HG02981 (cell line): ENCODE results near the gene PPP1R13B.

Experiments
- ATAC-seq: cut with Tn5 transposase; IDR thresholded peaks from one replicate; pipeline ENCODE4 v1.9.1; 2021; ENCODE audit warnings: mild to moderate bottlenecking, moderate library complexity; ENCODE audit not compliant: unreplicated experiment

PPP1R13B gene

DNA sequence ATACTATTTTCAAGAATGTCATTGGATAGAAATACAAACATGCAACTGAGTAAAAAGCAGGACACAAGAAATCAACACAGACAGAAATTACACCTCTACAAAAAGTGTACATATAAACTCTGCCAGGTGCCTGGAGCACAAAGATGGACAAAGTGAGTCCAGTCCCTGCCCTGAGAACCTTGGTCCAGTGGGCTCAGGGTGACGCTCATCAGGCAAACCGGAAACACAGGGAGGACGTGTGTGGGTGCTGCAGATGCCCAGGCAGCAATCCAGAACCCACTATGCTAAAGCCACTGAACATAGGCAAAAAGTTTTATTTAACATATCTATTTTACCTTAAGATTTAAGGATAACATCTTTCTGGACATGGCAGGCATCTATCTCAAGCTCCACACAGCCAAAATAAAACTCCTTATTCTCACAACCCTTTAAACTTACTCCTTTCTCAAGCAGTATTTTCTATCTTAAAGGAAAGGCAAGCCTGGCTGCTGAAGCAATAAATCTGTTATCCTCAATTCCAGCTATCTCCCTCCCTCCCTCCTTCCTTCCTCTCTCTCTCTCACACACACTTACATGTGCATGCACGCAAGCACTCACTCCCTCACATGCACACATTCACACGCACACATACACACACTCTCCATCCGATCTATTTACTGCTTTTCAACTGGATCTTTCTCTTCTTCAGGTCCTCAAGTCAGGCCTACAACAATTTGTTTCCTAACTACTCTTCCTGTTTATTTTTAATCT is 10.2 kb downstream of the PPP1R13B start:
- ATAC-seq, result no peak

DNA sequence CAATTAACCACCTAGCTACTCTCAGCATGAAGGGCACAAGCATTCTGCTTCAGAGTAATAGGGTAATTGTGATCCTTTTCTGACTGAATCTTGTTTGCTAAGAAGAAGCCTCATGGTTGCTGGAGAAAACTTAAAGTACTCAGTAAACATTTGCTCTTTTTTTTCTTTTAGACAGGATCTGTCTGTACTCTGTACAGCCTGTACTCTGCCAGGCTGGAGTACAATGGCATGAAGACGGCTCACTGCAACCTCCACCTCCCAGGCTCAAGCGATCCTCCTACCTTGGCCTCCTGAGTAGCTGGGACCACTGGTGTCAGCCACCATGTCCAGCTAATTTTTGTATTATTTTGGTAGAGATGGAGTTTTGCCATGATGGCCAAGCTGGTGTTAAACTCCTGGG is 12.4 kb downstream of the PPP1R13B start:
- ATAC-seq, result no peak

DNA sequence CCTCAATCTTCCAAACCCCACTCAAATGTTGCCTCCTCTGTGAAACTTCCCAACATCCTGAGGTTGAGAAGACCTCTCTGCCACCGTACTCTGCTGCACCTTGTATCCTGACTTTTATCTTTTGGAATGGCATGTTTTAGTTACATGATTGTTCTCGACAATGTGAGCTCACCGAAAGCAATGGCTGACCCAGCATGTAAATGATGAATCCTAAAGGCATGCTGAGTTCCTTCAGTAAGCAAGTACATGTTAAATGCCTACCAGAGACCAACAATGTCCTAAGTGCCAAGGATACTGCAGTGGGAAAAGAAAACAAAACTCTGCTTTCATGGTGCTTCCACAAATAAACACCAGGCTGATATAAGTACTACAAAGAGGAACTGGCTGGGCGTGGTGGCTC is 13.7 kb downstream of the PPP1R13B start:
- no peak for ATAC-seq

DNA sequence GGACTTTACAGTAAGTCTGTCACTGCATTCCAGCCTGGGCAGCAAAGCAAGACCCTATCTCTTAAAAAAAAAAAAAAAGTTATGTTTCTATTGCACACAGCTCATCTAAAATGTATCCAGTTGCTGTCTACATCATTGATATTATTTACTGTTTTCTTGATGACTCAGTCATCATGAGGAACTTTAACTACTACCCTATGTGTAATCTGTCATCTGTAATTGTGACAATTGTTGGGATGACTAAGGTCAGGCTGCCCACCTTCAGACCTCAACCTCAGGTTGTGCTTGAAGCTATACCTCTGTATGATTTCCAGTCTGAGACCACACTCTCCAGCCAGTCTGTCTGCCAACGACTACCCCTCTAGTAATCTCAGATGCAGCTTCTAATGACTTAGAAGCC is 15.3 kb downstream of the PPP1R13B start:
- no peak for ATAC-seq

DNA sequence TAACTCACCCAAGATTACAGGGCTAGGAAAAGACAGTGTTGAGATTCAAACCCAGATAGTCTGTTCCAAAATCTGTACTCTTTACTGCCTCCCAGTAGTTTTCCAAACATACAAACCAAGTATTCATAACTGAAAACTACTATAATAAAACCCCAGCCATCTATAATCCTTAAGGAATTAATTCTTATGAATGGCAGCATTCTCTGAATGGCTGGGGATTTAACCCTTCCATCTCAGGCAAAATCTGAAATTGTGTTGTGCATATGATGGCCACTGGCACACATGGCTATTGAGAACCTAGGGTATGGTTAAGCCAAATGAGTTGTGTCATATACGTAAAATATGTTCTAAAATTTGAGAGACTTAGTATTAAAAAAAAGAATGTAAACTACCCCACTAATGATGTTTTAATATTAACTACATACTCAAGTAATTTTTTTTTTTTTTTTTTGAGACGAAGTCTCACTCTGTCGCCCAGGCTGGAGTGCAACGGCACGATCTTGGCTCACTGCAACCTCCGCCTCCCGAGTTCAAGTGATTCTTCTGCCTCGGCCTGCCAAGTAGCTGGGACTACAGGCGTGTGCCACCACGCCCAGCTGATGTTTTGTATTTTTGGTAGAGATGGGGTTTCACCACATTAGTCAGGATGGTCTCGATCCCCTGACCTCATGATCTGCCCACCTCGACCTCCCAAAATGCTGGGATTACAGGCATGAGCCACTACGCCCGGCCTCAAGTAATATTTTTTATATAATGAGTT is 16.7 kb downstream of the PPP1R13B start:
- ATAC-seq, result no peak

DNA sequence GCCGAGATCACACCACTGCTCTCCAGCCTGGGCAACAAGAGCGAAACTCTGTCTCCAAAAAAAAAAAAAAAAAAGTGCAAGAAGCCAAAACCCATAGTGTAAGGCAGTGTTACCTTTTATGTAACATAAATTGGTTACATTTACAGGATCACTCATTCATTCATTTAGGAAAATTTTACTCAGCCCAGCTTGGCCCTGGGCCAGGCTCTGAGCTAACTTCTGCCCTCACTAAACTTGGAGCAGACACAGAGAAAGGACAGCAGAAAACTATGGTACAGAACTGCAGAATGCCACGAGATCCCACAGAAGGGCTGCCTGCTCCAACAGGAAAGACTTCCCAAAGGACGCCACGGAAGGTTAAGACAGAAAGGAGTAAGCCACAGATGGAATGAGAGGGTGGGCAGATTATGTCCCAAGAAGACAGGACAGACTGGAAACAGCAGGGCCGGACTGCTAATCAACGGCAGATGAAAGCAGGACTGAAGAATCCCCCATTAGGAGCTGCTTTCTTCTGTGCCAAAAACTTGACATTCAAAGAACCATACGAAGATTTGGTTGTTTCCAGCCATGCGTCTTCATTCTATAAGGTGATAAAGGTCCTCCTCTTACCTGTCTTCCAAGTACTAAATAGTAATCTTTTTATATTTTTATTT is 18.9 kb downstream of the PPP1R13B start:
- no peak for ATAC-seq

DNA sequence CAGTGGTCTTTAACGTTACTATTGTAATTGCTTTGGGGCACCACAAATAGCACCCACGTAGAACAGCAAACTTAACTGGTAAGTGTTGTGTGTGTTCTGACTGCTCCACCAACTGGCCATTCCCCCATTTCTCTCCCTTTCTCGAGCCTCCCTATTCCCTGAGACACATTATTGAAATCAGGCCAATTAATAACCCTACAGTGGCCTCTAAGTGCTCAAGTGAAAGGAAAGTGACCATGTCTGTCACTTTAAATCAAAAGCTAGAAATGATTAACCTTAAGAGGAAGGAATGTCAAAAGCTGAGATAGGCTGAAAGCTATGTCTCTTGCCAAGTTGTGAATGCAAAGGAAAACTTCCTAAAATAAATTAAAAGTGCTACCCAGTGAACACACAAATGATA is 22.3 kb downstream of the PPP1R13B start:
- no peak for ATAC-seq

DNA sequence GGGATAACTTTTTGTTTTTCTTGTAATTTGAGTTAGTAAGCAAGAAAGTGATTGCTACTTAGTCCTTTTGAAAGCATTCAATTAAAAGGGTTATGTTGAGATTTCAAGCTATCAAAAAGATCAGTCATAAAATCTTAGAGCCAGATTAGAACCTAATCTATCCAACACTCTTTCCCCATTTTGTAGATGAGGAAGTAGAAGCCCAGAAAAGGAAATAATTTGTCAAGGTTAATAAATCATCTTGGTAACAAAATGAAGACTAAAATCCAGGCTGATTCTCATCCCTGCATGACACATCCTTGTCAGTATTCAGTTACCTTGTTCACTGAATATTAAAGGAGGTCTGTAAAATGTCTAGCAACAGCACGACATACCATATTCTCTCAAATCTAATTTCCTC is 26.5 kb downstream of the PPP1R13B start:
- no peak for ATAC-seq

DNA sequence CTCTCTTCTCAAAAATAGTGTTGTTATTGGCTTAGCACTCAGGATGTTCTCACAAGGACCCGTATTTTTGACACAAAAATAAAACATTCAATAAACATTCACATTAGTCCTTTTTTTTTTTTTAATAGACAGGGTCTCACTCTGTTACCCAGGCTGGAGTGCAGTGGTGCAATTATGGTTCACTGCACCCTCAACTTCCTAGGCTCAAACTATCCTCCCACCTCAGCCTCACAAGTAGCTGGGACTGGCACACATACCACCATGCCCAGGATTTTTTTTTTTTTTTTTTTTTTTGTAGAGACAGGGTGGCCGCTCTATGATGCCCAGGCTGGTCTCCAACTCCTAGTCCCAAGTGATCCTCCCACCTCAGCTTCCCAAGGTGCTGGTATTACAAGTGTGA is 27.0 kb downstream of the PPP1R13B start:
- ATAC-seq, result no peak

DNA sequence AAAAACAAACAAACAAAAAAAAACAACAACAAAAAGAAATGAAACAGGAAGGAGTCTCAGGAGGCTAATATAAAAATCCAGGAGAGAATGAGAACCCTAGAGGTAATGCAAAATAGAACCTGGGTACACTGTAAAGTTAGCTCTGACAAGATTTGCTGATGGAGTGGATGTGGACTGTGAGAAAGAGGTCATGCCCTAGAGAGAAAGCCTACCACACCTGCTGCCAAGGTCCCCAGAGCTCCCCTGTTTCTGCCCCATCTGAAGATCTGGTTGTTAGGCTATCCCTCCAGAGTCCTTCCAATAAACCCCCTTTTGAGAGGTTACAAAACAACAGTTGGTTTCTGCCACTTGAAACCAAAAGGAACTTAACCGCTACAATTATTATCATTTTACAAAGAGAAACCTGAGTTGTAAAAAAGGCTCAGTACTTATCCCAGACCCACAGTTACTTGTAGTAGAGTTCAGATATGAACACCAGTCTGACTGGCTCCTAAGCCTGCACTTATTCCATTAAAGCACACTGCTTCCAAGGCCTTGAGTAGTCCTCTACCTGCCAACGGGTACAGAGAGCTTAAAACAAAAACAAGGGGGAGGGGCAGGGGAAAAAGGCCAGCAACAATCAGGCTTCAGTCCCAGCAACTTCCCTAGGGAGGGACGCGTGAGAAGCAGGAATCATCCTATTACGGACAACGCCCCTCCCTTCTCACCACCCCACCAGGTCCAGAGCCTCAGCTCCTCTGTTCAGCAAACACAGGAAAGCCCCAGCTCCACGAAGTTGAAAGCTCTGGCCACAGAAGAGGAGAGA is 27.7 kb downstream of the PPP1R13B start:
- no peak for ATAC-seq

DNA sequence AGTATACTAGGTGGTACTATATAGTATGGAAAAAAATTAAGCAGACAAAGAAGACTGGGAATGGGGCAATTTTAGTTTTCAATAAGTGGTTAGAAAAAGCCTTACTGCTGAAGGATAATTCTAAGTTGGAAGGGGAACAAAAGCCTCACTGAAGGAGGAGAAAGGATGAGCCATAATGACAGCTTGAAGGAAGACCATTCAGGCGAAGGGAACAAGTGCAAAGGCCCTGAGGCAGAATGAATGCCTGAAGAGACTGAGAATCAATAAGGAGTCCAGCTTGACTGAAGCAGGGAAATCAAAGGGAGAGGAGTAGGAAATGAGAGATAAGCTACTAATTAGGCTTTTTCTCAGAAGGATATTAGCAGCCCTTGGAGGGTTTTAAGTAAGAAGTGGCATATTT is 28.5 kb downstream of the PPP1R13B start:
- ATAC-seq, result no peak

DNA sequence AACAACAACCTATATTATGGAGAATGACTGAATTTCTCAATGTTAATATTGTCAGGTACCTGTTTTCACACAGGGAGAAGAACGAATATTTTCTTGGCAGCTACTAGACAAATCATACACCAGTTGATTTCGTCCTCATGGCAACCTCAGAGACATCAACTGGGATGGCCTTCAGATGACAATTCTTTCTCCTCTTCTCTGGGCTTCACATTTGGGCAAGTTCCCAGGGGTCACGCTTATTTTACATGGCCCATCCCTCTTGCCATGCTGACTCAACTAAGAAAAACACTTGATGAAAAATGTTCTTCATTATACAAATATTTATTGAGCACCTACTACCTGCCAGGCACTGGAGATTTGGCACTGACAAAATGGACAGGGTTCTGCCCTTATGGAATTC is 29.0 kb downstream of the PPP1R13B start:
- ATAC-seq, result no peak

DNA sequence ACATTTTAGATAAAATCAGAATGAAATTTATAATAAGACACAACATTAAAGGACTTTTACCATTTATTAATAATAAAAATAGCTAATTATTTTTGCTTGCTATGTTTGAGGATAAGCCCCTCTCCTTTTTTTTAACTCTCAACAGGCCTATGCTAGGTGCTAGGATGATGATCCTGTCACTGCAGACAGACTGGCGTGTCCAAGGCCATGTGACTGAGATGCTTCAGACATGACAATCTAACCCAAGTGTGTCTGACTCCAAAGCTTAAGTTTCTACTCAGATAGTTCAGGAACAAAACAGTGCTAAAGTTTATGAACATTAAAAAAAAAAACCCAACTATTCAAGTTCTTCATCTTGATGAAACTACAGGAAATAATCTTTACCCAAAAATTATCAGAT is 29.8 kb downstream of the PPP1R13B start:
- ATAC-seq, result no peak

DNA sequence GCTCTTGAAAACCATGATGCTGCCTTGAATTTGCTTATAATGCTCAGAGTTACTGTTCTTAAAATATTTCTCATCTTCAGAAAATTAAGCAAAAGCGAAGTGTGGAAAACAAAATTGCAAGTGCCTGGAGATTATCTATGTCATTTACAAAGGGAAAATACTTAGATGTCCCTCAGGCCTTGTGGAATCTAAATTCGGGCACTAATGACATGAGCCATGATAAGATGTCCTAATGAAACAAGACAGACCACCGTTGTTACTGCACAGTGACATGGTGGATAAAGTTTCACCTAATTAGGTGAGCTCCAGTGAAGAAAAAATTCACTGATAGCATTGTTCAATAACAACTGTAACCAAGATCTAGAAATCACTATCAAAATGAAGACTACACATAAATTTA is 30.4 kb downstream of the PPP1R13B start:
- ATAC-seq, result no peak

DNA sequence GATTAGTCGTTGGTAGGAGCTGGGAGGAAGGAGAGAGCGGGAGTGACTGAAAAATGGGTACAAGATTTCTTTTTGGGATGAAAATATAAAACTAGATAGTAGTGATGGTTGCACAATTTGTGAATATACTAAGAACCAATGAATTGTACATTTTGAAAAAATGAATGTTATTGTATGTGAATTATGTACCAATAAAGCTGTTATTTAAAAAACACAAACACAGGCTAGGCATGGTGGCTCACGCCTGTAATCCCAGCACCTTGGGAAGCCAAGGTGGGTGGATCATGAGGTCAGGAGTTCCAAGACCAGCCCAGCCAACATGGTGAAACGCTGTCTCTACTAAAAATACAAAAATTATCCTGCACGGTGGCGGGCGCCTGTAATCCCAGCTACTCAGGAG is 32.1 kb downstream of the PPP1R13B start:
- no peak for ATAC-seq

DNA sequence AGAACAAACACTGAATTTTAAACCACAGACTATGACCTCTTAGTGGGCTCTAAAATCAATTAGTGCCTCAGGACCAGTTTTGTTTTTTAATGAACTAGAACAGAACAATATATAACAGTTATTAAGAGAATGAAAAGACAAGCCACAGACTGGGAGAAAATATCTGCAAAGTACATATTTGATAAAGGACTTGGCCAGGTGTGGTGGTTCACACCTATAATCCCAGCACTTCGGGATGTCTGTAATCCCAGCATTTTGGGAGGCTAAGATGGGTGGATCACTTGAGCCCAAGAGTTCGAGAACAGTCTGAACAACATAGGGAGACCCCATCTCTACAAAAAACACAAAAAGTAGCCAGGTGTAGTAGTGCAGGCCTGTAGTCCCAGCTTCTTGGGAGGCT is 36.2 kb downstream of the PPP1R13B start:
- no peak for ATAC-seq

DNA sequence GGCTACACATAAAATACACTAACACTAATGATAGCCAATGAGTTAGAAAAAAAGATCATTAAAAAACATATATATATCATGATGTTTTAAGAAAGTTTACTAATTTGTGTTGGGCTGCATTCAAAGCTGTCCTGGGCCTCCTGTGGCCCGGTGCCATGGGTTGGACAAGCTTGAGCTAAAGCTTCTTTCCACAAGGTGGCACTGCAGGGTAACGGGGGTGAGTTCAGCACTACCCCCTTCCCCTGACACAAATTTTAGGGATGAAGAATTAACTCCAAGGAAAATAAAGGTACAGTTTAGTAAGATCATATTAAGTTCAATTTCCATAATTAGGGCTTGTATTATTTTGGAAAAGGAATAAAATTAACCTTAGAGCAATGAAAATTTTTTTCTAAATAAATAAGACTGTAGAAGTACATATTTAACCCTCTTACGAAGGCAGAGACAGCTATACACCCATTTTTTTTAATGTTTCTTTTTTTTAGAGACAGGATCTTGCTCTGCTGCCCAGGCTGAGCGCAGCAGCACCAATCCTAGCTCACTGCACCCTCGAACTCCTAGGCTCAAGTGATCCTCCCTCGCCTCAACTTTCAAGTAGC is 38.9 kb downstream of the PPP1R13B start:
- ATAC-seq, result no peak

DNA sequence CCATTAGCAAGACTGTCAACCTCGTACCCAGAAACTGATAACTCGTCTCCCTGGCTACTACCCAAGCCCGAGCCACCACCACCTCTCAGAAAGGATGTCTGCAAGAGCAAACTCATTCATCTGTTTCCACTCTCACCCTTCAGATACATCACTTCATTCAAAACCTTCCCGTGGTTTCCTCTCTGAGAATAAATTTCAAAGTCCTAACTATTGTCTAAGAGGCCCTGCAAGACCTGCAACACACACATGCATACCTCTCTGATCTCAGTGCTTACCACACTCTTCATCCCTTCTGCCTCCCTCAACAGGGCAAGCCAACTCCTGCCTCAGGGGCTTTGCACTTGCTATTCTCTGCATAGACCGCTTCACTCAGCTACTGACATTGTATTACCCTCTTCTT is 40.6 kb downstream of the PPP1R13B start:
- ATAC-seq, result no peak

DNA sequence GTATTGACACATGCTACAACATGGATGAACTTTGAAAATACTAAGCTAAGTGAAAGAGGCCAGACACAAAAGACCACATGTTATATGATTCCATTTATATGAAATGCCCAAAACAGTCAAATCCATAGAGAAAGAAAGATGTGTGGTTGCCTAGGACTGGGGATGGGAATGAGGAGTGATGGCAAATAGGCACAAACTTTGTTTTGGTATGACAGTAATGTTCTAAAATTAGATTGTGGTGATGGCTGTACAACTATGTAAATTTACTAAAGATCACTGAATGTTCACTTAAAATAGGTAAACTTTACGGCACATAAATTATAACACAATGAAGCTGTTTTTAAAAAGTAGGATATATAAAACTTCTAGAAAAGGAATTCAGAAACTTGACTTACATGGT is 41.7 kb downstream of the PPP1R13B start:
- no peak for ATAC-seq

DNA sequence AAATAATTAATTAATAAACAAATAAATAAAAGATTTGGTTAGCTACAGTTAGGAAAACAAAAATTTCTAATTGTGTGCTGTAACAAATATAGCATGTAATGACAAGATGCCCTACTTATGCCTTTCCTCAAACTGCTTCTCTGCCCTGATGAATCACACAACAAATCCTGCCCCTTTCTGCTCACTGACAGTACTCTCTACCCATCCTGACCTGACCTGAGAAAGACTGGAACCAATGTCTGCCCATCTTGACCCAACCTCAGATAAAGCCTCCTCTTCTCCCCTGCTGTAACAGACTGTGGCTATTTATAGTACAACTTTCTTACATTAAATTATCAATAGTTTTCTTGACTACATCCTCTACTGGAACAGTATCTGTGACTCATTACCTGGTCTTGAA is 43.7 kb downstream of the PPP1R13B start:
- ATAC-seq, result no peak

DNA sequence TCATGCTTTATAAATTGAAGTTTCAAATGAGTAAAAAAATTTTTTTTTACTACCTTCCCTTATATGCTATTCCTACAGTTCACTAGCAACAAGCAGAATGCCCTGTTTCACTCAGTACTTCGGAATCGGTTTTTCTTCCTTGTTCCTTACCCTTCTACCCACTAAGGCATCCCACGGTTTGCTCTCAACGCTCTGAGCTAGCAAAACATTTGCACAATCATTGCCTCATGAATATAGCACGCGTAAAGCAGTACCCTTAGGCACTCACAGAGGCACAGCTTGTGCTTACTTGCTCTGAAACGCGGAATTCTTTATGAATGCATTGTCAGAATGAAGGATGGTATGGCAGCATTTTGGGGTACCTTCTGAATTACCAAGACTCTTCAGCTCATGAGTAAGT is 45.0 kb downstream of the PPP1R13B start:
- ATAC-seq, result no peak
